ENCODE measurements around the gene SLC22A7.

SLC22A7 gene

DNA sequence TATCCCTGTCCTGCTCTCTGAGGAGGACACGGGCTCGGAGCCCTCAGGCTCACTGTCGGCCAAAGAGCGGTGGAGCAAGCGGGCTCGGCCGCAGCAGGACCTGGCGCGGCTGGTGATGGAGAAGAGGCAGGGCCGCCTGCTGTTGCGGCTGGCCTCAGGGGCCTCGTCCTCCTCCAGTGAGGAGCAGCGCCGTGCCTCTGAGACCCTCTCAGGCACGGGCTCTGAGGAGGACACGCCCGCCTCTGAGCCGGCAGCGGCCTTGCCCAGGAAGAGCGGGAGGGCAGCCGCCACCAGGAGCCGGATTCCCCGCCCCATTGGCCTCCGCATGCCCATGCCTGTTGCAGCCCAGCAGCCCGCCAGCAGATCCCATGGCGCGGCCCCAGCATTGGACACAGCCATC is 14.2 kb upstream of the SLC22A7 start:
- DNase-seq: no peak

DNA sequence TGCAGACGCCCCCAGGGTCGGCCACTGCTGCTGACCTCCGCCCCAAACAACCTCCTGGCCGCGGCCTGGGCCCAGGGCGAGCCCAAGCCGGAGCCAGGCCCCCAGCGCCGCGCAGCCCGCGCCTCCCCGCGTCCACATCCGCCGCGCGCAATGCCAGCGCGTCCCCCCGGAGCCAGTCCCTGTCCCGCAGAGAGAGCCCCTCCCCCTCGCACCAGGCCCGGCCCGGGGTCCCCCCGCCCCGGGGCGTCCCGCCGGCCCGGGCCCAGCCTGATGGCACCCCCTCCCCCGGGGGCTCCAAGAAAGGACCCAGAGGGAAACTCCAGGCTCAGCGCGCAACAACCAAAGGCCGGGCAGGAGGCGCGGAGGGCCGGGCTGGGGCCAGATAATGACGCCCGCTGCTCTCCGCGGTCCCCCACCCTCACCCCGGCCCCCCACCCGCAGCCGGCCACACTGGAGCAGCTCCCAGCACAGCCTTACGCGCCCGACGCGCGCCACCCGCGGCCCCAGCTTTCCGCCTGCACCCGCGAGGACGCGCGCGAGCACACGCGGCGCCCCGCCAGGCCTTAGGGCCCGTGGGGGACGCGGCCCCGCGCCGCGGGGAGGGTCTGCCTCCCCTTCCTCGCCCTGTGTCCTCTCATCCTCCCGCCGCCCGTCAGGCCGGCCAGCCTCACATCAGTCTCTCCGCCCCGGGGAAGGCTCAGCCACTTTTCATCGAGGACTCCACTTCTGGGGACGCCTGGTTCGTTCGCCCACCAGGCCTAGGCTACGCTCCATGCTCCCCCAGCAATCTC is 12.9 kb upstream of the SLC22A7 start:
- DNase-seq: no peak

GRCh38 chr6:43285832-43286231 is 12.2 kb upstream of the SLC22A7 start:
- no peak for DNase-seq

DNA sequence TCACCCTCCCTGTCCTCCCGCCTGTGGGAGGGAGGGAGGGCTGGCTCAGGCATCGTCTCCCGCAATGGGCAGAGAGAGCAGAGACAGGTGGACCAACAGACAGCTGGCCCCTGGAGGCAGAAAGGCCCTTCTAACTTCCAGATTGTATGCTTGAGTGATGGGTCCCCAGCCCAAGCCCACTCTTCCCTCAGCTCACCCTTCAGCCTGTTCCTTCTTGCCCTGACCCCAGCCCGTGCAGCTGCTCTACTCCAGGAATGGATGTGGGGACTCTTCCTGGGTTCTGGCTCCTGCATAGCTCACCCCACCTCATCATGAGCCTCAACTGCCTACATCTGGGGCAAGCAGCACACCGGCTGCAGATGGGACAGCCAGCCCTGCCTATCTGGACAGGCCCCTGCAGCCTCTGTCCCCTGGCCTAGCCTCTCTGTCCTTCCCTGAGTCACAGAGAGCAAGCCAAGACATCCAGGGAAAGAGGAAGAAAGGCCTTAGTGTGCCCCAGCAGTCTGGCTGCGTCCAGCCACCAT is 11.5 kb upstream of the SLC22A7 start:
- DNase-seq: no peak

DNA sequence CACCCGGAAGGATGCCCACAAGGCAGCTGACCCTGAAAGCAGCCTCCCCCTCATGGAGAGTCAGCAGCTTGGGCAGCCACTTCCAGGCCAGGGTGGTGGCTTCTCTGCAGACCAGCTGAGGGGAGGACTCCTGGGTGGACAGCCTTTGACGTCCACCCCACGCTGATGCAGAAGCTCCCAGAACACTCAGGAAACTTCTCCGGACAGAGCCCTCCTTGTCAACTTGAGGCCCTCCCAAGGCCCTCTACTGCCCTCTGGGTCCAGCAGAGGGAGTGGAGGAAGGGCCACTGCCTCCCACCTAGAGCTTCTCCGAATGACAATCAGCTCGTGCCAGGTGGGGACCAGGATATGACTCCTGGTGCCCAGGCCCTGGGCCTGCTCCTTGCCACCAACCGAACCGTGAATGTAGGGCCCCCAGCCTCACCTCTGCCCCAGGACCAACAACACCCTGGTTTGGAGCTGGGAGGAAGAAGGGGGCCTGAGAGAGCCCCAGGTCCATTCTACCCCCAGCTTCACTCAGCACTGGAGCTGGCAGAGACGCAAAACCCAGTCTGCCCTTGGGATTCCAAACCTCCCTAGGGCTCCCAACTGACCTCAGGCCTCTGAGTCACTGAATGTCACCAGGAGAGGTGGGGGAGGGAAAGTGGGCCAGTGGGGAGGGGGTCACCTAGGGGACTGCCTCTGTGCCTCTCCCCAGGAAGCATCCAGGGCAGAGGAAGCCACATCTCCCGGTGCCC is 10.9 kb upstream of the SLC22A7 start:
- no peak for DNase-seq

DNA sequence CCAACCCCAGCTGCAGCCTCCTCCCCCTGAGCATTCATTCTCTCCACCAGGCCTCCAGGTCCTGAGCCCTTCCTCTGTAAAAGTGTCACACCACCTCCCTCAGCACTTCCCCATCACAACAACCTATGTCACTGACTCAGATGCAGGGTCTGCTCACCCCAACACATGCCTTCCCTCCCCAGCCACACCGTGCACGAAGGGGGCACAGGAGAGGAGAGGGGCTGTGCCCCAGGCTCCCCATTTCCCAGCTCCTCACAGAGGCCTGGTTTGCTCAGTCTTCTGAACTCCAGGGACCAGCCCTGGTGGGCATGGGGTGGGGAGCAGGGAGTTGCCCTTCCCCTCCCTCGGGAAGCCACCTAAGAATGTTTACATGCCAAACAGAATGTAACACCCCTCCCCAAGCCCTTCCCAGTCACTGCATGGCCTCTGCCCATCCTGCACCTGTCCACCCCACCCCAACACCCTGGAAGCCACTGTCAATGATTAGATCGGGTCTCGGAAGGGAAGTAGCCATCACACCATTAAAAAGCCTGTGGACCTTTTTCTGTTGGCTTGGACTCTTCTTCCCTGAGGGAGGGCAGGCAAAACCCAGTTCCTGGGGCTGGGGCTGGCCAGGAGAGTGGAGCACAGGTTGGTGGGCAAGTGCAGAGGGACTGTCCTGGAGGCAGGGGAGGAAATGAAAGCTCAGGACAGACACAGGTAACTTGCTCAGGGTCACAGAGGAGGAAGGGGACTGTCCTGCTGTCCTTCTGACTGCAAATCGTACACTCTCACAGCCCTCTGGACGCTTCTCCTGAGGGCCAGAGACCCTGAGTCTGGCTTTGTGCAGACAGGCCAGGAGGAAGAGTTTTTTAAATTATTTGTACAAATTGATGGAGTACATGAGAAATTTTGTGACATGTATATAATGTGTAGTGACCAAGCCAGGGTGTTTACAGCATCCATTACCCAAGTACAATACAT is 10.1 kb upstream of the SLC22A7 start:
- DNase-seq: no peak

DNA sequence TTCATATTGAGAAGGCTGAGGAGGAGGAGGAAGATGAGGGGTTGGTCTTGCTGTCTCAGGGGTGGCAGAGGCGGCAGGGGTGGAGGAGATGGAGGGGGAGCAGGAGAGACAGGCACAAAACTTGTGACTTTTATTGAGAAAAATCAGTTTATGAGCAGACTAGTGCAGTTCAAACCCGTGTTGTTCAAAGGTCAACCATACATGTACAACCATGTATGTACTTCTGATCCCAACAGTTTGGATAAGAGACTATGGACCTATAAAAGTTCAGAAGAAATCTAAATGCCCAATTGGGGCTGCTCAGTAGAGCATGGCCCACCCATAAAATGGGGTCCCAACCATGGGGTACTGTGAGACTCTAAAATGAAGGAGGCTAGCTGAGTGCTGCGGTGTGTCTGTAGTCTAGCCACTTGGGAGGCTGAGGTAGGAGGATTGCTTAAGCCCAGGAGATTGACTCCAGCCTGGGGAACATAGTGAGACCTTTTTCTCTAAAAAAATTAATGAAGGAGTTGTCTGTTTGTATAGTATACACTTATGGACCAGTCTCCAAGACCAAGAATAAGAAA is 7.6 kb upstream of the SLC22A7 start:
- no peak for DNase-seq

GRCh38 chr6:43290905-43291355 is 7.1 kb upstream of the SLC22A7 start:
- DNase-seq: no peak

DNA sequence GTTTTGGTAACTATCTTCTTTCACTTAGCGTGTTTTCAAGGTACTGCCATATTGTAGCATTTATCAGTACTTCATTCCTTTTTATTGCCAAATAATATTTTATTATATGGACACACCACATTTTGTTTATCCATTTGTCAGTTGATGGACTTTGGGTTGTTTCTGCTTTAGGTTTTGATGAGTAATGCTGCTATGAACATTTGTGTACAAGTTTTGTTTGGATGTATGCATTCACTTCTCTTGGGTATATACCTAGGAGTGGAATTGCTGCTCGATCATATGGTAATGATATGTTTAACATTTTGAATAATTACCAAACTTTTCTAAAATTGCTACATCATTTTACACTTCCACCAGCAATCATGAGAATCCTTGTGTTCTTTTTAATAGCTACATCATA is 6.4 kb upstream of the SLC22A7 start:
- no peak for DNase-seq

DNA sequence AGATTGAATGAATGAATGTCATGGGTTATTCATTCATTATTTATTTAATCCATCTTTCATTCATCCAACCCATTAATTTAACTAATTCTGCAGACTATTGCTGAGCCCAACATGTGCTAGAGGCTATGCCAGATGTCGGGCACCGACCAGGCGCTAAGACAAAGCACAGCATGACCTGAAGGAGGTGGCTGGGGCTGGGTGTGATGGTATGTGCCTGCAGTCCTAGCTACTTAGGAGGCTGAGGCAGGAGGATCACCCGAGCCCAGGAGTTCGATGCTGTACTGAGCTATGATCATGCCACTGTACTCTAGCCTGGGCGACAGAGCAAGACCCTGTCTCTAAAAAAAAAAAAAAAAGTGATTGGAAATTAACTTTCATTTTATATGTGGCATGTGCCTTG is 5.7 kb upstream of the SLC22A7 start:
- DNase-seq: no peak

- no peak for DNase-seq
These were observed 5.2 kb upstream of the SLC22A7 start for GRCh38 chr6:43292763-43293318.

- DNase-seq: no peak
These were observed 4.4 kb upstream of the SLC22A7 start for GRCh38 chr6:43293698-43294097.

GRCh38 chr6:43294536-43294935 is 3.5 kb upstream of the SLC22A7 start:
- no peak for DNase-seq

- DNase-seq: no peak
These were observed 2.6 kb upstream of the SLC22A7 start for GRCh38 chr6:43295456-43295855.

DNA sequence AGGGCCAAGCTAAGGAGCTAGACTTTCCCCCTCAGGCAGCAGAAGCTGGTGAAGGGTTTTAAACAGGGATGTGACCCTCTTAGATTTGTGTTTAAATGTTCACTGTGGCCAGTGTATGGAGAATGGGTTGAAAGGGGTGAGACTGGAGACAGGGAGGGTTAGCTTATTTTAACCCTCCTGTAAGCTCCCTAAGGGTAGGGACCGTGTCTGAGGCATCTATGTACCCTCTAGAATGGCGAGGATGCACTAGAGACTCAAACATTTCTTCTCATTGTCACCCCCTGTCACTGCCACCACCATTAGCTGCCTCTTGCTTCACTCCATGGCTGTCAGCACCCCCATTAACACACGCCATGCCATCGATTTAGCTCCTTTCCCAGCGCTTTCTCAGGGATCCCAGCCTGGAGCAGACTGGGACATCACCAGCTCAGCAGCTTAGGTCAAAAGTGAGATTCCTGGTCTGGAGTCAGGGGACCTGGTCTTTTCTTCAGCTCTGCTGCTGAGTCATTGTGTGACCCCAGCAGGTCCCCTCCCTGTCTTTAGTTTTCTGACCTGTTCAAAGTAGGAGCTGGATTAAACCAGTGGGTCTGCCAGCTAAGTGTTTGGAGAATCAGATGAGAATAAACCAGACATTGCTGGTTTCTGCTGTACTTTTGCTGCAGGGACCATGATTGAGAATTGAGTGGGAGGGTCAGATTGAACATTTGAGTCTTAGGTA is 1.1 kb upstream of the SLC22A7 start:
- DNase-seq: no peak

GRCh38 chr6:43298565-43299337 is 691 bp downstream of the SLC22A7 start:
- DNase-seq: no peak

- no peak for DNase-seq
These were observed 1.6 kb downstream of the SLC22A7 start for GRCh38 chr6:43299338-43300293.

DNA sequence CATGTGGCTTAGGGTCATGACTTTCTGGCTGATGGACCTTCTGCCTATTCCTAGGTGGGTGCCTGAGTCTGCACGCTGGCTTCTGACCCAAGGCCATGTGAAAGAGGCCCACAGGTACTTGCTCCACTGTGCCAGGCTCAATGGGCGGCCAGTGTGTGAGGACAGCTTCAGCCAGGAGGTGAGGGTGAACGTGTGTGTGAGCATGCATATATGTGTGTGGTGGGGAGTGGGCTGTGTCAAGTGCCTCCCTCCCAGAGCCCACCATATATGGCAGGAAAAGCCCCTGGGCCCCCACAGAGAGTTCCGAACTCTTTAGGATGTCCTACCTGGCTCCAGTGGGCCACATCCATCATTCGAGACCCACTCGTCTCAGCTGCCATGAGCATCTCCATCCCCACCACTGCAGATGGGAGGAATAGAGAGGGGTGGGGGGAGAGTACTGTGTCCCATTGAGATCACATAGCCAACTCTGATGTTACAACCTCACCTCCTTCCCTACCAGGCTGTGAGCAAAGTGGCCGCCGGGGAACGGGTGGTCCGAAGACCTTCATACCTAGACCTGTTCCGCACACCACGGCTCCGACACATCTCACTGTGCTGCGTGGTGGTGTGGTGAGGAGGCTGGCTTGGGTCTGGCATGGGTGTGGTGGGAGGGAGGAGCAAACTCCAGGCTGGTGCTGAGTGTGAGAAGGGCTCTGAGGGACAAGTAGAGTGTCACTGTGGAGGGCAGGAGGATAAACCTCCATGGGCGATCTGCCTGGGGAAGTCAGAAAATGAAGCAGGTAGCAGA is 3.2 kb downstream of the SLC22A7 start:
- DNase-seq: no peak

- no peak for DNase-seq
These were observed 4.1 kb downstream of the SLC22A7 start for GRCh38 chr6:43302126-43302525.
